IPS-11a (cell line): ENCODE results near the gene C16orf74.

Experiments
- H3K4me3 ChIP-seq: one replicate; pipeline ENCODE4 v1.5.1; 2013; ENCODE audit warnings: low read depth, low read length, control low read depth

C16orf74 gene

GRCh38 chr16:85751698-85752501, 1.0 kb upstream of the C16orf74 start:
- no peak overlapping the region for H3K4me3 ChIP-seq

- peak overlapping the region; percentile 47 for H3K4me3 ChIP-seq
Observed at GRCh38 chr16:85750146-85750826, 610 bp downstream of the C16orf74 start.

GRCh38 chr16:85749771-85750145, 1.1 kb downstream of the C16orf74 start:
- peak overlapping the region; percentile 47 for H3K4me3 ChIP-seq

GRCh38 chr16:85746460-85747215, 4.3 kb downstream of the C16orf74 start:
- no peak overlapping the region for H3K4me3 ChIP-seq

GRCh38 chr16:85738923-85739715, 11.8 kb downstream of the C16orf74 start:
- no peak overlapping the region for H3K4me3 ChIP-seq

- no peak overlapping the region for H3K4me3 ChIP-seq
Observed at GRCh38 chr16:85736921-85737320, 14.0 kb downstream of the C16orf74 start.

- H3K4me3 ChIP-seq: no peak overlapping the region
Observed at GRCh38 chr16:85735946-85736345, 14.9 kb downstream of the C16orf74 start.

GRCh38 chr16:85735225-85735635, 15.7 kb downstream of the C16orf74 start:
- no peak overlapping the region for H3K4me3 ChIP-seq

GRCh38 chr16:85734311-85735017, 16.4 kb downstream of the C16orf74 start:
- H3K4me3 ChIP-seq: no peak overlapping the region

- H3K4me3 ChIP-seq: no peak overlapping the region
Observed at GRCh38 chr16:85733839-85734170, 17.1 kb downstream of the C16orf74 start.

GRCh38 chr16:85733155-85733838, 17.6 kb downstream of the C16orf74 start:
- H3K4me3 ChIP-seq: no peak overlapping the region

GRCh38 chr16:85731179-85731578, 19.7 kb downstream of the C16orf74 start:
- H3K4me3 ChIP-seq: no peak overlapping the region

GRCh38 chr16:85730186-85730465, 20.8 kb downstream of the C16orf74 start:
- no peak overlapping the region for H3K4me3 ChIP-seq

- no peak overlapping the region for H3K4me3 ChIP-seq
Observed at GRCh38 chr16:85729452-85730185, 21.3 kb downstream of the C16orf74 start.

- H3K4me3 ChIP-seq: no peak overlapping the region
Observed at GRCh38 chr16:85728879-85729278, 22.0 kb downstream of the C16orf74 start.

- no peak overlapping the region for H3K4me3 ChIP-seq
Observed at GRCh38 chr16:85724936-85725335, 26.0 kb downstream of the C16orf74 start.

- H3K4me3 ChIP-seq: no peak overlapping the region
Observed at GRCh38 chr16:85724126-85724879, 26.6 kb downstream of the C16orf74 start.

GRCh38 chr16:85722128-85722893, 28.6 kb downstream of the C16orf74 start:
- no peak overlapping the region for H3K4me3 ChIP-seq
